GM12878 (cell line): ENCODE results near the gene SCGB1A1. TPM values are rescaled to one million over a fixed set of nuclear protein-coding genes. Genes with fewer than 3 reads are reported as not detected.

Experiments
- ATAC-seq: fragments of 200-7000 bp; cut with Tn5 transposase; 3 replicates; pipeline ENCODE4 v1.9.1; 2020; ENCODE audit warnings: mild to moderate bottlenecking, moderate library complexity
- BruUV-seq: library from RNA; stranded (reverse); fragments of 400-500 nt; replicated peaks from 2 replicates; lab custom pipeline; 2021; lab: Mats Ljungman, UMichigan
- CTCF ChIA-PET: fragments of 300-600 bp; sonication (Branson Sonifier 250); formaldehyde crosslinking; extraction: SDS; loops from one replicate; lab custom pipeline; 2021; ENCODE audit warnings: inconsistent platforms; lab: Yijun Ruan, JAX
- POLR2A ChIA-PET: fragments of 350-600 bp; formaldehyde crosslinking; extraction: SDS; loops from one replicate; lab custom pipeline; 2021; ENCODE audit warnings: inconsistent platforms; lab: Charles Lee
- RAD21 ChIA-PET: fragments of 300-600 bp; sonication (Branson Sonifier 250); formaldehyde crosslinking; loops from one replicate; lab custom pipeline; 2023; ENCODE audit warnings: antibody characterized with exemption; ENCODE audit not compliant: unreplicated experiment; lab: Charles Lee
- SMC1A ChIA-PET: fragments of 300-600 bp; sonication (Branson Sonifier 250); formaldehyde crosslinking; loops from one replicate; lab custom pipeline; 2023; ENCODE audit not compliant: unreplicated experiment, uncharacterized antibody; lab: Charles Lee
- DNase-seq: peaks from one replicate; pipeline ENCODE4 v3.0.0-alpha.2; 2011; ENCODE audit warnings: low read depth, low spot score
- FAIRE-seq: peaks from 3 replicates; lab custom pipeline; 2011; peaks lifted over from hg19 to GRCh38; lab: Jason Lieb, UNC
- H2AFZ ChIP-seq: 2 replicates; pipeline ENCODE4 v1.6.0; 2011; ENCODE audit warnings: low read depth, low read length, control low read depth; ENCODE audit not compliant: control insufficient read depth
- H3K27ac ChIP-seq: 2 replicates; pipeline ENCODE4 v1.5.1; 2011; ENCODE audit warnings: control low read depth; ENCODE audit not compliant: control insufficient read depth, insufficient read depth
- H3K27me3 ChIP-seq, 2 experiments: replicated peaks in 1 of 2; 2 replicates each; pipeline versions ENCODE4 v1.6.0 to v1.6.1; 2011; ENCODE audit warnings: low read length in 1 of 2; ENCODE audit not compliant: control insufficient read depth in 2 of 2, insufficient read depth in 2 of 2
- H3K36me3 ChIP-seq, 2 experiments: 2 replicates each; pipeline ENCODE4 v1.5.1; 2011; ENCODE audit warnings: low read length in 1 of 2; ENCODE audit not compliant: control insufficient read depth in 2 of 2, insufficient read depth in 2 of 2
- H3K4me1 ChIP-seq: 2 replicates; pipeline ENCODE4 v1.6.1; 2011; ENCODE audit warnings: mild to moderate bottlenecking, low read length, moderate library complexity, mixed read lengths; ENCODE audit not compliant: control insufficient read depth, insufficient read depth
- H3K4me2 ChIP-seq: 2 replicates; pipeline ENCODE4 v1.6.0; 2011; ENCODE audit warnings: control low read depth; ENCODE audit not compliant: control insufficient read depth, insufficient read depth
- H3K4me3 ChIP-seq: fragments of 200-600 bp; sonication (generic); 2 replicates; pipeline ENCODE4 v1.5.1; 2016
- H3K79me2 ChIP-seq: 2 replicates; pipeline ENCODE4 v1.6.0; 2011; ENCODE audit warnings: low read length; ENCODE audit not compliant: control insufficient read depth, insufficient read depth
- H3K9ac ChIP-seq: 2 replicates; pipeline ENCODE4 v1.8.0; 2011; ENCODE audit warnings: low read length, control low read depth, mixed read lengths; ENCODE audit not compliant: control insufficient read depth, insufficient read depth
- H3K9me3 ChIP-seq: replicated peaks from 3 replicates; pipeline ENCODE4 v1.5.1; 2011; ENCODE audit warnings: mild to moderate bottlenecking, low read length; ENCODE audit not compliant: control insufficient read depth, insufficient read depth
- H4K20me1 ChIP-seq: 2 replicates; pipeline ENCODE4 v1.6.0; 2011; ENCODE audit not compliant: control insufficient read depth, insufficient read depth
- BACH1 ChIP-seq: fragments of 450-650 bp; IDR thresholded peaks from 2 replicates; pipeline ENCODE4 v1.6.1; 2017; ENCODE audit warnings: mild to moderate bottlenecking, borderline replicate concordance
- CHD4 ChIP-seq: fragments of 200-600 bp; sonication (generic); IDR thresholded peaks from 2 replicates; pipeline ENCODE4 v1.6.1; 2016; ENCODE audit warnings: mild to moderate bottlenecking
- HDAC6 ChIP-seq: fragments of 200-600 bp; sonication (generic); IDR thresholded peaks from one replicate; pipeline ENCODE4 v1.8.0; 2017; ENCODE audit warnings: antibody characterized with exemption; ENCODE audit not compliant: unreplicated experiment
- JUND ChIP-seq: IDR thresholded peaks from 2 replicates; pipeline ENCODE4 v1.6.1; 2012; ENCODE audit warnings: low read depth, mild to moderate bottlenecking, low read length, improper control_type of control experiment, moderate library complexity
- MTA3 ChIP-seq: IDR thresholded peaks from 2 replicates; pipeline ENCODE4 v1.6.1; 2012; ENCODE audit warnings: low read length, inconsistent platforms, borderline replicate concordance
- MYB ChIP-seq: fragments of 150-350 bp; IDR thresholded peaks from 2 replicates; pipeline ENCODE4 v1.6.1; 2014; ENCODE audit warnings: mild to moderate bottlenecking, low read depth, low read length, borderline replicate concordance
- NR2F1 ChIP-seq: fragments of 450-650 bp; conservative IDR thresholded peaks from 2 replicates; pipeline ENCODE4 v1.6.1; 2017; ENCODE audit warnings: mild to moderate bottlenecking
- RAD51 ChIP-seq: fragments of 450-650 bp; IDR thresholded peaks from 2 replicates; pipeline ENCODE4 v1.6.1; 2016; ENCODE audit warnings: moderate library complexity, mild to moderate bottlenecking, inconsistent platforms
- RCOR1 ChIP-seq: conservative IDR thresholded peaks from 2 replicates; pipeline ENCODE4 v1.6.1; 2012; ENCODE audit warnings: low read depth, low read length, improper control_type of control experiment
- RUNX3 ChIP-seq: IDR thresholded peaks from 2 replicates; pipeline ENCODE4 v1.6.1; 2012; ENCODE audit warnings: low read length, inconsistent platforms
- WGBS: methylation state at CpG from one replicate; pipeline ENCODE4 v1.1.6; 2016; ENCODE audit warnings: low lambda C conversion rate; ENCODE audit not compliant: insufficient replicate concordance, insufficient coverage; ENCODE audit errors: missing lambda C conversion rate; 5-methylcytosine and 5-hydroxymethylcytosine counted together
- in situ Hi-C: fragments of 300-500 bp; cut with MboI; formaldehyde crosslinking; loops from 9 replicates; pipeline ENCODE4 v1.14.3; 2018; ENCODE audit warnings: mixed read lengths
- intact Hi-C: fragments of 100-400 bp; cut with micrococcal nuclease; formaldehyde crosslinking; loops from one replicate; pipeline ENCODE4 v1.14.2; 2022; ENCODE audit not compliant: unreplicated experiment
- polyA plus RNA-seq, 11 experiments: library from polyadenylated mRNA; depleted of rRNA in 4 of 11; unstranded in 6 of 11; stranded (reverse) in 5 of 11; fragments of >200 nt; fragmentation: Nextera tagmentation in 4 of 11; fragmentation: Illumina TruSeq in 1 of 11; extraction: Ambion mirVana in 4 of 11; extraction: Trizol in 1 of 11; gene quantifications; 1 replicate in 1 of 11; 2 replicates in 10 of 11; pipeline versions ENCODE4 v1.2.1 to v1.2.3, GENCODE V29; 2011 to 2016; ENCODE audit warnings: inconsistent platforms in 2 of 11, missing spikeins in 2 of 11, low read depth in 1 of 11
- total RNA-seq, 4 experiments: library from RNA; depleted of rRNA in 3 of 4; stranded (reverse); fragments of >200 nt in 3 of 4; fragmentation: Illumina TruSeq in 1 of 4; extraction: Trizol in 1 of 4; gene quantifications; 2 replicates each; pipeline versions ENCODE4 v1.2.1 to v1.2.3, GENCODE V29; 2013 to 2021
- TF ChIP-seq, protein P1 (sequence below): IDR thresholded peaks from 2 replicates; pipeline ENCODE4 v1.6.1; 2012; ENCODE audit warnings: mild to moderate bottlenecking, low read depth, low read length
- TF ChIP-seq, protein P2 (sequence below): fragments of 450-650 bp; conservative IDR thresholded peaks from 2 replicates; pipeline ENCODE4 v1.6.1; 2017; ENCODE audit warnings: mild to moderate bottlenecking, moderate library complexity

SCGB1A1 gene
- total and polyA plus RNA-seq, 10 of the 15 experiments (the other 5 are each of a cell fraction or from before 2014, with no cell fraction given): not detected

DNA sequence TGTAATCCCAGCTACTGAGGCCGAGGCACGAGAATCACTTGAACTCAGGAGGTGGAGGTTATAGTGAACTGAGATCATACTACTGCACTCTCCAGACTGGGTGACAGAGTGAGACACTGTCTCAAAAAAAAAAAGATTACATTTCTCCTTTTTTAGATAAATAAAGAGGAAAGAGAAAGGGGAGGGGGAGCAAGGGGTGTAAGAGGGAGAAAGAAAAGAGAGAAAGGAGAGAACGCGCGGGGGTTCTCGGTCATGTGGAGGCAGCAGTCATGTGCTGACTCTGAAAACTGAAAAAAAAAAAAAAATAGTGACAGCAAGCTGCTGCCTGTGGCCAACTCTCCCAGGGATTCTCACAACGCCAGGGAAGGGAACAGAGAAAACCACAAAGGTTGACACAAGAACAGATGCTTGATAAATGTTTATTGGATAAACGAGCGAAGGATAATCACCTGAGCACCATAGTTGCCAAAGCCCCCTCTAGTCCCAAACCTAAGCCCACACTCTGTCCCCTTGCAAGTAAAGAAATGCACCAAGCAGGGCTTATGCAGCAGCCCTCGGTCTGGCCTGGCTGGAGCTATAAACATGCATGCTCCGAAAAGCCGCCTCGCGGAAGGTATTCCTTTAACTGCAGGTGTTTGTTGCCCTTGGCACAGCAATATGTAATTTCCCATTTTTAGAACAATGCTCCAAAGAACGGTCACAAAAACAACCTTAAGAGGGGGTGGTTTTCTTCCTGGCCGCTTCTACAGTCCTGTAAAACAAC, 14.5 kb downstream of the SCGB1A1 start:
- FAIRE-seq: no peak
- RAD21 ChIA-PET: interaction anchor here (0.8 kb wide), 1 partner anchor 9 kb away, joined by 4 read pairs; no protein-coding TSS in a partner anchor
- DNase-seq: no peak
- no peak overlapping the region for H3K9ac ChIP-seq
- WGBS: 50% methylated on average over 12 of the region's 16 CpGs
- no peaks in the 10 kb centered on the region for H3K36me3 ChIP-seq
- H3K4me3 ChIP-seq: no peak overlapping the region
- H3K27ac ChIP-seq: no peak overlapping the region
- H3K4me1 ChIP-seq: no peaks in the 10 kb centered on the region
- H3K4me2 ChIP-seq: no peak overlapping the region
- in situ Hi-C loops (no loop called here), intact Hi-C loops (no loop called here)
- CTCF ChIA-PET: interaction anchor here (1.0 to 1.3 kb wide), 2 partner anchors 9 to 11 kb away, joined by 4 to 8 read pairs; no protein-coding TSS in a partner anchor
- H4K20me1 ChIP-seq: no peaks in the 10 kb centered on the region
- ATAC-seq: no peak
- H3K27me3 ChIP-seq: no peaks in the 10 kb centered on the region
- no peaks in the 10 kb centered on the region for H3K79me2 ChIP-seq
- no peaks in the 10 kb centered on the region for H3K9me3 ChIP-seq
- H2AFZ ChIP-seq: no peak overlapping the region
- no TSS peak for BruUV-seq
- TF ChIP-seq RAD51 (peak; percentile 85), JUND (no peak)
- SMC1A ChIA-PET: no interaction called here
- POLR2A ChIA-PET: interaction anchor here (0.7 kb wide), 1 partner anchor 833 kb away, joined by 7 read pairs; no protein-coding TSS in a partner anchor

GRCh38 chr11:62433904-62434276, 15.1 kb downstream of the SCGB1A1 start:
- Histone ChIP-seq H4K20me1 (no peaks in the 10 kb centered on the region), H3K9me3 (no peaks in the 10 kb centered on the region), H3K4me1 (no peaks in the 10 kb centered on the region), H2AFZ (no peak overlapping the region), H3K9ac (no peak overlapping the region), H3K4me3 (no peak overlapping the region), H3K4me2 (no peak overlapping the region), H3K27ac (no peak overlapping the region), H3K27me3 (no peaks in the 10 kb centered on the region), H3K79me2 (no peaks in the 10 kb centered on the region), H3K36me3 (no peaks in the 10 kb centered on the region)
- DNase-seq (no peak), FAIRE-seq (no peak), ATAC-seq (no peak)
- in situ Hi-C loops: no loop called here
- ChIA-PET SMC1A (no interaction called here), CTCF (interaction anchor here (0.6 to 1.3 kb wide), 2 partner anchors 10 to 11 kb away, joined by 3 to 4 read pairs; no protein-coding TSS in a partner anchor), RAD21 (no interaction called here), POLR2A (no interaction called here)
- no TSS peak for BruUV-seq
- 27% methylated on average over 6 of the region's 6 CpGs for WGBS
- intact Hi-C loops: no loop called here
- TF ChIP-seq RCOR1: no peak
- TF ChIP-seq, protein P1, sequence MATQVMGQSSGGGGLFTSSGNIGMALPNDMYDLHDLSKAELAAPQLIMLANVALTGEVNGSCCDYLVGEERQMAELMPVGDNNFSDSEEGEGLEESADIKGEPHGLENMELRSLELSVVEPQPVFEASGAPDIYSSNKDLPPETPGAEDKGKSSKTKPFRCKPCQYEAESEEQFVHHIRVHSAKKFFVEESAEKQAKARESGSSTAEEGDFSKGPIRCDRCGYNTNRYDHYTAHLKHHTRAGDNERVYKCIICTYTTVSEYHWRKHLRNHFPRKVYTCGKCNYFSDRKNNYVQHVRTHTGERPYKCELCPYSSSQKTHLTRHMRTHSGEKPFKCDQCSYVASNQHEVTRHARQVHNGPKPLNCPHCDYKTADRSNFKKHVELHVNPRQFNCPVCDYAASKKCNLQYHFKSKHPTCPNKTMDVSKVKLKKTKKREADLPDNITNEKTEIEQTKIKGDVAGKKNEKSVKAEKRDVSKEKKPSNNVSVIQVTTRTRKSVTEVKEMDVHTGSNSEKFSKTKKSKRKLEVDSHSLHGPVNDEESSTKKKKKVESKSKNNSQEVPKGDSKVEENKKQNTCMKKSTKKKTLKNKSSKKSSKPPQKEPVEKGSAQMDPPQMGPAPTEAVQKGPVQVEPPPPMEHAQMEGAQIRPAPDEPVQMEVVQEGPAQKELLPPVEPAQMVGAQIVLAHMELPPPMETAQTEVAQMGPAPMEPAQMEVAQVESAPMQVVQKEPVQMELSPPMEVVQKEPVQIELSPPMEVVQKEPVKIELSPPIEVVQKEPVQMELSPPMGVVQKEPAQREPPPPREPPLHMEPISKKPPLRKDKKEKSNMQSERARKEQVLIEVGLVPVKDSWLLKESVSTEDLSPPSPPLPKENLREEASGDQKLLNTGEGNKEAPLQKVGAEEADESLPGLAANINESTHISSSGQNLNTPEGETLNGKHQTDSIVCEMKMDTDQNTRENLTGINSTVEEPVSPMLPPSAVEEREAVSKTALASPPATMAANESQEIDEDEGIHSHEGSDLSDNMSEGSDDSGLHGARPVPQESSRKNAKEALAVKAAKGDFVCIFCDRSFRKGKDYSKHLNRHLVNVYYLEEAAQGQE: no peak
- no peak for TF ChIP-seq MYB
- TF ChIP-seq BACH1: no peak
- TF ChIP-seq, protein P2, sequence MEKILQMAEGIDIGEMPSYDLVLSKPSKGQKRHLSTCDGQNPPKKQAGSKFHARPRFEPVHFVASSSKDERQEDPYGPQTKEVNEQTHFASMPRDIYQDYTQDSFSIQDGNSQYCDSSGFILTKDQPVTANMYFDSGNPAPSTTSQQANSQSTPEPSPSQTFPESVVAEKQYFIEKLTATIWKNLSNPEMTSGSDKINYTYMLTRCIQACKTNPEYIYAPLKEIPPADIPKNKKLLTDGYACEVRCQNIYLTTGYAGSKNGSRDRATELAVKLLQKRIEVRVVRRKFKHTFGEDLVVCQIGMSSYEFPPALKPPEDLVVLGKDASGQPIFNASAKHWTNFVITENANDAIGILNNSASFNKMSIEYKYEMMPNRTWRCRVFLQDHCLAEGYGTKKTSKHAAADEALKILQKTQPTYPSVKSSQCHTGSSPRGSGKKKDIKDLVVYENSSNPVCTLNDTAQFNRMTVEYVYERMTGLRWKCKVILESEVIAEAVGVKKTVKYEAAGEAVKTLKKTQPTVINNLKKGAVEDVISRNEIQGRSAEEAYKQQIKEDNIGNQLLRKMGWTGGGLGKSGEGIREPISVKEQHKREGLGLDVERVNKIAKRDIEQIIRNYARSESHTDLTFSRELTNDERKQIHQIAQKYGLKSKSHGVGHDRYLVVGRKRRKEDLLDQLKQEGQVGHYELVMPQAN: no peak
- no peak for TF ChIP-seq RUNX3
- no peak for TF ChIP-seq NR2F1
- no peak for TF ChIP-seq CHD4
- no peak for TF ChIP-seq HDAC6
- no peak for TF ChIP-seq MTA3
